ENCODE data around the gene CBX5. TPM values are rescaled to one million over a fixed set of nuclear protein-coding genes. Genes with fewer than 3 reads are reported as not detected.

The CBX5 gene
- total RNA-seq, 4 donors from 2014 or later, result 13.2 to 26.4 (median 20.4) TPM

DNA sequence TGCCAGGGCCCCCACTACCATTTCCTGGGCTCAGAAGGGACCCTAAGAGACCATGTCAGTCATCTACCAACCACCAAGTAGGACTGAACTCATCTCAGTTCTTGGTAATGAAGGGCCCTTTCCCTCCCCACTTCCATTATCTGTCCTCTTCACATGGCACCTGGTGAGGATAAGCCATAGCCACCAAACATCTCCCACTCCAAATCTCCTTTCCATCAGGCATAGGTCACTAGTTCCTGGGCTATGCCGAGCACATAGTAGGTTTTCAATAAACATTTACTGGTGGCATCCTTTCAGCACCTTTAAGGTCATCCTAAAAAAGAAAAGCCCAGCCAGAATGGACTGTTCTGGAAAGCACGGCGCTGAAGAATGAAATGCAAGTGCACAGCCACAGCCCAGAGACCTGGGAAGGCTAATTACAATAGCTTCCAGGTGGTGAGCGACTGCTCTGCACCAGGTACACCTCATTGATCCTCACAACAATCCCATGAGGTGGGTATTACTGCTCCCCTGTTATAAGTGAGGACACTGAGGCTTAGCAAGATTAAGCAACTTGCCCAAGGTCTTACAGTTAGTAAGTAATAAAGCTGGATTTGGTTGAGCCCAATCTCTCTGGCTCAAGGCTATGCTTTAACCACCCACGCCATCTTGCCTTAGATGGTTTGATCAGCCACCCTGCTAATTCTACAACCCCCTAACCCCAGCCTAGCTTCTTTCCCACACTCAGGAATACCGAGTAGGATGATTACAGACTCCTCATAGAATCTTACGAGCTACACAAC, 95.7 kb downstream of the CBX5 start:
- no peak overlapping the region for H3K4me3 ChIP-seq (ENCODE audit: low read depth, poor library complexity, severe bottlenecking)
- WGBS, 2 donors, result 91 to 94% methylated on average over 7 of the region's 7 CpGs
- intact Hi-C loops (cut with DNase I; ENCODE audit: low total_unique reads), result no loop called here
- TF ChIP-seq POLR2A (IDR thresholded peaks at IDR 0.05), result no peak
- TF ChIP-seq CTCF (IDR thresholded peaks at IDR 0.05), result no peak
- no peak for DNase-seq (ENCODE audit: low spot score in 2 of 2)

DNA sequence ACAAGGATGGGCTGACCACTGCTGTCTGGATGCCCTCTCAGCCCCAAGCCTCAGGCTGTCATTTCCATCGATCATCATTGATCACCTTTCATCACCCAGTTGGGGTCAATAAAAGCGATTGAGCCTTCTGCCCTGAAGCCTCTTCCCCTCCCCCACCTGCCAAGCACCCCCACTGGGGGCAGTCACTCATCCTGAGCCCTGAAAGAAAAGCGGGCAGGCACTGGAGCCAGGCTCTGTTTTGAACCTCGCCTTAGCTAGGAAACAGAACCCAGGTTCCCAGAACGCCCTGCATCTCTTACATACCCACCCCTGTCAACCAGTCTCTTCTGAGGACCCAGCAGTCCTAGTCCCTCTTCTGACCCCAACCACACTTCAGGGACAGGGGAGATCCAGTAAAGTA, 96.9 kb downstream of the CBX5 start:
- intact Hi-C loops (cut with DNase I; ENCODE audit: low total_unique reads), result no loop called here
- 84 to 86% methylated on average over 5 of the region's 5 CpGs for WGBS, 2 donors
- no peak overlapping the region for H3K4me3 ChIP-seq (ENCODE audit: low read depth, poor library complexity, severe bottlenecking)
- TF ChIP-seq POLR2A (IDR thresholded peaks at IDR 0.05) (no peak), CTCF (IDR thresholded peaks at IDR 0.05) (no peak)
- DNase-seq (ENCODE audit: low spot score in 2 of 2), result no peak

DNA sequence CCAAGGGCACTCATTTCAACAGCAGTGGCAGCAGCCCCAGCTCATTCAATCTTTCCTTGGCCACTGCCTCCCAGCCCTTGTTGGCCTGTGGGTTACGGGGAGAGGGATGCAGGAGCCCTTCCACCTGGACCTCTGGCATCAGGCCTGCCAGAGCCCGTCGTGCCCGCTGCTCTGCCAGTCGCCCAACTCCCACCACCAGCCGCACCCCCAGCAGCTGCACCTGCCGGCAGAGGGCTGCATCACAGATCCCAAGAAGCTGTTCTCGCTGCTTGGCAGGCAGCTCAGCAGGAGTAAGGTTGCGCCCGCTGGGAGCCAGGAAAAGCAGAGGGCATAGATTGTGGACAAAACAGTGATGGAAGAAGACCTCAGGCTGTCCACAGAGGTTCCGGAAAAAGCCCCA, 97.8 kb downstream of the CBX5 start:
- TF ChIP-seq CTCF (IDR thresholded peaks at IDR 0.05) (no peak), POLR2A (IDR thresholded peaks at IDR 0.05) (no peak)
- H3K4me3 ChIP-seq (ENCODE audit: low read depth, poor library complexity, severe bottlenecking), result no peak overlapping the region
- DNase-seq (ENCODE audit: low spot score in 2 of 2), result no peak
- 92 to 94% methylated on average over 11 of the region's 11 CpGs for WGBS, 2 donors
- intact Hi-C loops (cut with DNase I; ENCODE audit: low total_unique reads), result no loop called here

Other genes starting within 250 kb of the CBX5 start
- gene HOXC5, start 247.1 kb downstream of the CBX5 start, total RNA-seq, result 1 to 10 TPM in 1 of 4 donors, under 1 TPM in 2, not detected in 1; 0.58 to 2.2 (median 0.97) TPM
- gene HOXC4, start 226.3 kb downstream of the CBX5 start, total RNA-seq, result 1 to 10 TPM; 1.7 to 6.1 (median 3.2) TPM
- gene SMUG1, start 91.1 kb downstream of the CBX5 start, total RNA-seq, result 10 to 100 TPM; 50.6 to 73.0 (median 55.4) TPM
- 100 to 1,000 TPM; 246 to 840 (median 399) TPM for gene HNRNPA1, start 604 bp upstream of the CBX5 start, total RNA-seq
- gene NFE2, start 20.9 kb upstream of the CBX5 start, total RNA-seq, result 10 to 100 TPM in 2 of 4 donors, 1 to 10 TPM in 2; 2.5 to 18.6 (median 8.1) TPM
- 10 to 100 TPM; 55.6 to 86.5 (median 69.4) TPM for gene COPZ1, start 45.0 kb upstream of the CBX5 start, total RNA-seq
- under 1 TPM in 1 of 4 donors, not detected in 3; 0.42 TPM for gene GPR84, start 84.4 kb upstream of the CBX5 start, total RNA-seq
- 100 to 1,000 TPM in 3 of 4 donors, 10 to 100 TPM in 1; 89.0 to 183 (median 146) TPM for gene ZNF385A, start 104.6 kb upstream of the CBX5 start, total RNA-seq
- 10 to 100 TPM; 21.2 to 75.9 (median 29.4) TPM for gene ITGA5, start 139.1 kb upstream of the CBX5 start, total RNA-seq
- gene GTSF1, start 193.5 kb upstream of the CBX5 start, total RNA-seq, result not detected
- 1 to 10 TPM; 4.0 to 5.0 (median 4.6) TPM for gene NCKAP1L, start 217.6 kb upstream of the CBX5 start, total RNA-seq

Data from lower leg skin (tissue), 4 donors.